ENCODE results near the gene FCHO1.
"Not testable (repeated sequence)": the region's sequence is repeated elsewhere in the genome, so short reads cannot be mapped to it uniquely, and the experiment has no call there.

FCHO1 gene

DNA sequence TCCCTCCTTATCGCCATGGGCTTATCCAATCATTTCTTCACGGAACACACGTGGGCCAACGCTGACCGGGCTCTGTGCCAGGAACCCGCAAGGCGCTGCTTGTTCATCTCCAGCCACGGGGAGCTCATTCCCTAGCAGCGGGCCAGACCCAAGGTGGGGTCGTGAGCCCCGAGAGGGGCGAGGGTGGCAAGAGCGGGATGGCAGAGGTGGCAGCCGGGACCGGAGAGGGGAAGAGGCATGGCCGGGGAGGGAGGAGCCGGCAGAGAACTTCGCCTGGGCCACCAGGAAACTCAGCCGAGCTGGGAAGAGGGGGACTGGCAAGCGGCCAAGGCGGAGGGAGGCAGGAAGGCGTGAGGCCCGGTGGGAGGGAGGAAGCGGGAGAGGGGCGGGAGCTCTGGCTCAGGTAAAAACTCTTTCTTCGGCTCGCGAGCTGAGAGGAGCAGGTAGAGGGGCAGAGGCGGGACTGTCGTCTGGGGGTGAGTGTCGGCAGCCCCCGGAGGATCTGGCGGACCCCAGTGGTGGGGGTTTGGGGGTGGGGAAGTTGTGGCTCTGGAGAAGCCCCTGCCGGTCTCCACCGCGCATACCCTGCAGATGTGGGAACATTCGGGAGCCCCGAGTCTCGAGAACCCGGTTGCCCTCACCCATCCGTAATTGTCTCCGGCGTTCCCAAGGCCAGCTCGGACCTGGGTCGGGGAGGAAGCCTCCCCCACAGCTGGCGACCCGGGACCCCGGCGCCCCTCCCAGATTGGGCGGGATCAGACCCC is 43.6 kb downstream of the FCHO1 start, which contains the start of gene B3GNT3:
B3GNT3 (plus strand) TSS at position 408 of the 764 bp plus-strand sequence. CDS start 12,670 bp downstream, outside the sequence.
- DNase-seq (ENCODE audit: low read depth in 2 of 2), result no peak

DNA sequence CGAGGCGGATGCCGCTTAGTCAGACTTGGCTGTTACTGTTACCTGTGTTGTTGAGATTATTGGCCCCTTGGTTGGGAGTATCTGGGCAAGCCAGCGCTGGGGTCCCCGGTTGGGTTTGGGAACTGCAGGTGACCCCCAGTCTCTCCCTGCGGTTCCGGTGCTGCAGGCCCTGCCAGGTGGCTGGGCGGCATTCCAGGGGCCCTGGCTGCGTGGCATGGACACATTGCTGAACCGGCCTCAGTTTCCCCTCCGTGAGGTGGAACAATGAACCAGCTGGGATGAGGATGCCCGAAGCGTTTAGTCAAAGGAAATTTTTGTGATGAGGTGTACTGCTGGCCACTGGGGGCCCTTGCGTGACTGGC is 44.2 kb downstream of the FCHO1 start:
- DNase-seq (ENCODE audit: low read depth in 2 of 2), result no peak

DNA sequence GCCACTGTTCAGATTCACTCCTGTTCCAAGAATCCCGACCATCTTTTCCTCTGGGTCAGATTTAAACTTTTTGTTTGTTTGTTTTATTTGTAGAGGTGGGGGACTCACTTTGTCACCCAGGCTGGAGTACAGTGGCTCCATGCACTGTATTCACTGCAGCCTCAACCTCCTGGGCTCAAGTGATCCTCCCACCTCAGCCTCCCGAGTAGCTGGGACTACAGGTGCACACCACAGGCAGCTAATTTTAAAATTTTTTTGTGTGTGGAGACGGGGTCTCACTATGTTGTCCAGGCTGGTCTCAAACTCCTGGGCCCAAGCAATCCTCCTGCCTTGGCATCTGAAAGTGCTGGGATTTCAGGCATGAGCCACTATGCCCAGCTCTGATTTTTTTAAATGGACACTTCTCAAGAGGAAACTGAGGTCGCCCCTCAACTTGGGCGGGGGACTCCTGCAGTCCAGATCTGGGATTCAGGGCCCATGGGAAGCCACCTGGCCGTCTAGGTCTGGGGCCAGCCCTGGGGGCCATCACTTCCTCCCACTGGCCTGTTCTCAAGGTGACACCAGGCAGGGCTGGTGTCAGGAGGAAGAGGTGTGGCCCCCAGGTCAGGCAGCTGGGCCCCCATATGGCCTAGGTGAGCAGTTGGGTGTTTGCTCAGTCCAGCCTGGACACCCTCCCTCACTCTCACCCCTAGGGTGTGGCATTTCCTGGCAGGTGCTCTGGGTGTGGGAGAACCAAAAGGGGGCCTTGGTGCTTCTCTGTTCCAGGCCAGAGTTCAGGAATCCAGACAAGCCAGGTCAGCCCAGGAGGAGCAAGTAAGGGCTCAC is 44.9 kb downstream of the FCHO1 start:
- DNase-seq (ENCODE audit: low read depth in 2 of 2), result no peak

DNA sequence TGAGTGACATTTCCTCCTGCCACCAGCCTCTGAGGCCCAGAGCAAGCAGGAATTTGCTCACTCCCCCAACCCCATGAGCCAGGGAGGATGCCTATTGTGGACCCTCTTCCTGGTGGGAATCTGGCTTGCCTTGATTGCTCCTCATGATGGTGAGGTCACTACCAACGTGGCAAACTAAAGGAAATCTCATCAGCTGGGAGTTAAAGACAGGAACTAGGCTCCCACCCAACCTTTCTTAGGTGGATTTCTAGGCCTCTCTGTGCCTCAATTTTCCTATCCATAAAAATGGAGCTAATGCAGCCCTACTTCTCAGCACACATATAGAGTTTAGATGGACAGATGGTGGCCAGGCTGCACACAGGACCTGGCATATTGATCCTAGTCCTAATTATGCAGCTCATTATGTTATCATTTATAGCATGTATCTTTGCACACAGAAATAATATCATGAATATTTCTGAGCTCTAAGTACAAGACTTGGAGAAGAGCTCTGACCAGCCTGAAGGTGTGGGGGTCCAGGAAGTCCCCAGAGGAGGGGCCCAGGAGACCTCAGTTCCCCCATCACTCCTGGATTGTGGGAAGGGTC is 45.7 kb downstream of the FCHO1 start:
- DNase-seq (ENCODE audit: low read depth in 2 of 2), result no peak

DNA sequence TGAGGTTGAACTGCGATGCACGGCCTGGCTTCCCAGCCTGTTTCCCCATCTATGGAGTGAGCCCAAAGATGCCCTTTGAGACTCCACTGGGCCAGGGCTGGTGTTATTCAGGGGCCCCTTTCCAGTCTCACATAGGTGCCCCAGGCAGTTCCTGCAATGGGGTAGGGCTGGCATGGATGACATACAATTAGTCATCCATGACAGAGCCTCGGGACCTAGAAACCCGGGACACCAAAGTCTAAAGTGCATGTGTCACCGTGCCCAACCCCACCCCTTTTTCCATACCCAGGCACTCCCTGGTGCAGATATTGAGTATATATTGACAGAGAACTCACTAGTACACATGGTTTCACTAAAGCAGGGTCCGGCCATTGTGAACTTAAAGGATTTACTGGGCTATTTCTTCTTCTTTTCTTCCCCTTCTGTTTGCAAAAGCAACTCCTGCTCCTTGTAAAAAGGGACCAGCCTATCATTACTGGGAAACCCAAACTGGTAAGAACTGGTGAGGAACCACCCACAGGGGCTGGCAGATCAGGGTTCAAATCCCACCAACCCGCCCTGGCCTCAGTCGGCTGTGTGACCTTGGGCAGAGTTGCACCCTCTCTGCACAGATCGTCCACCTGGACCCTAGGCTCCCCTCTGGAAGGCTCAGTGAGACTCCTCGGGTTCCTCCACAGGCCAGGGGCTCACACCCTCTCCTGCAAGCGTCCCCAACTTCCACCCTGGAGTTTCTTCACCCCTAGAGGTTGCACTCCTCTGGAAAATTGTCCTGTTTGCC is 46.3 kb downstream of the FCHO1 start:
- DNase-seq (ENCODE audit: low read depth in 2 of 2), result peak; percentile 41 to 60

DNA sequence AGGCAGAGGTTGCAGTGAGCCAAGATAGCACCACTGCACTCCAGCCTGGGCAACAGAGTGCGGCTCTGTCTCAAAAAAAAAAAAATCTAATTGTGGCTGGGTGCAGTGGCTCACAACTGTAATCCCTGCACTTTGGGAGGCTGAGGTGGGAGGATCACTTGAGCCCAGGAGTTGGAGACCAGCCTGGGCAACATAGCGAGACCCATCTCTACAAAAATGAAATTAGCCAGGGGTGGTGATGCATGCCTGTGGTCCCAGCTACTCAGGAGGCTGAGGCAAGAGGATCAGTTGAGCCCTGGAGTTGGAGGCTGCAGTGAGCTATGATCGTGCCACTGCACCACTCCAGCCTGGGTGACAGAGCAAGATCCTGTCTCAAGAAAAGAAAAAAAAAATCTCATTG is 47.3 kb downstream of the FCHO1 start:
- not testable (repeated sequence) for DNase-seq (ENCODE audit: low read depth in 2 of 2)

DNA sequence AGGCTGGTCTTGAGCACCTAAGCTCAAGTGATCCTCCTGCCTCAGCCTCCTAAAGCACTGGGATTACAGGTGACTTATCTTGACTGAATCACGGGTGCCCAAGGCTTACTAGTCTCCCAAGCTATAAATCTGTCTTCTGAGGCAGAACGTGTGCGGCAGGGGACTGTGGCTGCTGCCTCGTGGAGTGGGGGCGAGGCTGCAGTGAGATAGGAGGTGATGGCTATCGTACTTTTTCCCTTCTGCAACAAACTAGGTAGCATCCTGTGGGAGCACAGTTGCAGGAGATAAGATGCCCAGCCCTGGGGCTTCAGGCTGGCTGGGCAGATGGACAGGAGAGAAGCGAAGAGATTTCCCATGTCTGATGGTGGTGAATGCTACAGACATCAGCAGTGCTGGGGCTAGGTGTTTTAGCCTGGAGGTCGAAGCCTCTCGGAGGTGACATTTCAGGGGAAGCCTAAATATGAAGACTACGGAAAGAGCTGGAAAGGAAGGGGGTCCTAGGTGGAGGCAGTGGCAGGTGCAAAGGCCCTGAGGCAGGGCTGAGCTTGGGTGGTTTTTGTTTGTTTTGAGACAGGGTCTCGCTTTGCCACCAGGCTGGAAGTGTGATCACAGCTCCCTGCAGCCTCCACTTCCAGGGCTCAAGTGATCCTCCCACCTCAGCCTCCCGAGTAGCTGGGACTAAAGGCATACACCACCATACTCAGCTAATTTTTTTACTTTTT is 51.0 kb downstream of the FCHO1 start:
- DNase-seq (ENCODE audit: low read depth in 2 of 2), result no peak

DNA sequence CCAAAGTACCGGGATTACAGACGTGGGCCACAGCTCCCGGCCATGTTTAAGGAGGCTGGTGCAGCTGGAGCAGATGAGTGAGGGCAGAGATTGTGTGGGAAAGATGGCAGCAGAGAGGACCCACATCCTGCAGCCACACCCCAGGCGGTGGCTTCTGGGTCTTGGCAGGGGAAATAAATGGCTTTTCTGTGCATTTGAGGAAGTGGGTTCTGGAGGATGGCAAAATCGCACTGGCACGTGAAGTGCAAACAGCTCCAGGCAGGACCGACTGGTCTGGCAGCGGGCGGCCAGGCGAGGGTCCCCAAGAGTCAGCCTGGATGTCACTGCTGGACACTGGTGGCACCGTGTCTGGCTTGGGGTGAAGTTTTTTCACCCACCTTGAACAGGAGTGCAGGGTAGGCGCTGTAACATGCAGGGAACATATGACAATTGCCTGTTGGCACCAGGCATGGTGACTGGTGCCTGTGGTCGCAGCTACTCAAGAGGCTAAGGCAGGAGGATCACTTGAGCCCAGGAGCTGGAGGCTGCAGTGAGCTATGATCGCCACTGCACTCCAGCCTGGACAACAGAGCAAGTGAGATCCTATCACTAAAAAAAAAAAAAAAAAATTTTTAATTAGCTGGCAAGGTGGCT is 52.1 kb downstream of the FCHO1 start:
- no peak for DNase-seq (ENCODE audit: low read depth in 2 of 2)

DNA sequence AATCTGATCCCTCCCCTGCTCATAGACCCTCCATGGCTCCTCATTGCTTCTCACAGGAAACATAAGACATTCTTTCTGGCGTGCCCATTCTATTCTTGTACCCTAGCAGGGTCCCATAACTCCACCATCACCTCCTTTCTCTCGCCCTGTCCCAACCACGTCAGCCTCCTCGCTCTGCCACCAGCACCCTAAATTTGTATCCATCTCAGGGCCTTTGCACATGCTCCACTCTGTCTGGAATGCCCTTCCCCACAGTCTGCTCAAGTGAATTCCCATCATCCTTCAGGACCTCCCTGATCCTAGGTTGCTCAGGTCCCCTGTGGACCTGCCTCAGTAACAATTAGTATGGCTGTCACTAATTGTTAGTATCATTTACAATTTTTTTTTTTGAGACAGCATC is 54.1 kb downstream of the FCHO1 start:
- no peak for DNase-seq (ENCODE audit: low read depth in 2 of 2)

DNA sequence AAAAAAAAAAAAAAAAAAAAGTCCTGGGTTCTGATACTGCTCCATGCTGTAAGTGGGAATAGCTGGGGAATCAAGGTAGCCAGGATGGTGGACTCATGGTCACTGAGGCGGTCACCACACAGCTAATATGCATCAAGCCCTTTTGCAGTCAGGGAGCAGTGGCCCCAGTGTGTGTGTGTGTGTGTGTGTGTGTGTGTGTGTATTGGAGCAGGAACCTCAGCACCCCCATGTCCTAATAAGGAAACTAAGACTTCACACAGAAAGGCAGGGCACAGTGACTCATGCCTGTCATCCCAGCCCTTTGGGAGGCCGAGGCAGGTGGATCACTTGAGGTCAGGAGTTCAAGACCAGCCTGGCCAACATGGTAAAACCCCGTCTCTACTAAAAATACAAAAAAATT is 55.7 kb downstream of the FCHO1 start:
- no peak for DNase-seq (ENCODE audit: low read depth in 2 of 2)

DNA sequence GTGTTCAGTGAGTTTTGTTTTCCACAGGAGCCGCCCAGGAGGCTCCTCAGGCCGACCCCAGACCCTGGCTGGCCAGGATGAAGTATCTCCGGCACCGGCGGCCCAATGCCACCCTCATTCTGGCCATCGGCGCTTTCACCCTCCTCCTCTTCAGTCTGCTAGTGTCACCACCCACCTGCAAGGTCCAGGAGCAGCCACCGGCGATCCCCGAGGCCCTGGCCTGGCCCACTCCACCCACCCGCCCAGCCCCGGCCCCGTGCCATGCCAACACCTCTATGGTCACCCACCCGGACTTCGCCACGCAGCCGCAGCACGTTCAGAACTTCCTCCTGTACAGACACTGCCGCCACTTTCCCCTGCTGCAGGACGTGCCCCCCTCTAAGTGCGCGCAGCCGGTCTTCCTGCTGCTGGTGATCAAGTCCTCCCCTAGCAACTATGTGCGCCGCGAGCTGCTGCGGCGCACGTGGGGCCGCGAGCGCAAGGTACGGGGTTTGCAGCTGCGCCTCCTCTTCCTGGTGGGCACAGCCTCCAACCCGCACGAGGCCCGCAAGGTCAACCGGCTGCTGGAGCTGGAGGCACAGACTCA is 56.5 kb downstream of the FCHO1 start:
- DNase-seq (ENCODE audit: low read depth in 2 of 2), result no peak

DNA sequence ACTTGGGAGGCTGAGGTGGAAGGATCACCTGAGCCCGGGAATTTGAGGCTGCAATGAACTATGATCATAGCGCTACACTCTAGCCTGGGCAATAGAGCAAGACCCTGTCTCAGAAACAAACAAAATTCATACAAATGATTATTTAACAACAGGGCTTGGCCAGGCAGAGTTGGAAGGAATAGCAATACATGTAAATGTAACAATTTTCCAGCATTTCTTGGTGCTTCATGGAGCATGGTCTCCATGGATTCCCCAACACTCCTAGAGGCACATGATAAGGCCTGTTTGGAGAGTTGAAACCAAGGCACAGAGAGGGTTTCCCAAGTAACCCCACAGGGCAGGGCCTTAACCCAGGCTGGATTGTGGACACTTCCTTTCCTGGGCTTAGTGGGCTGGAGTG is 59.8 kb downstream of the FCHO1 start:
- DNase-seq (ENCODE audit: low read depth in 2 of 2), result no peak

DNA sequence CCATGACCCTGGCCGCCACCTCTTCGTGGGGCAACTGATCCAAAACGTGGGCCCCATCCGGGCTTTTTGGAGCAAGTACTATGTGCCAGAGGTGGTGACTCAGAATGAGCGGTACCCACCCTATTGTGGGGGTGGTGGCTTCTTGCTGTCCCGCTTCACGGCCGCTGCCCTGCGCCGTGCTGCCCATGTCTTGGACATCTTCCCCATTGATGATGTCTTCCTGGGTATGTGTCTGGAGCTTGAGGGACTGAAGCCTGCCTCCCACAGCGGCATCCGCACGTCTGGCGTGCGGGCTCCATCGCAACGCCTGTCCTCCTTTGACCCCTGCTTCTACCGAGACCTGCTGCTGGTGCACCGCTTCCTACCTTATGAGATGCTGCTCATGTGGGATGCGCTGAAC is 60.4 kb downstream of the FCHO1 start:
- DNase-seq (ENCODE audit: low read depth in 2 of 2), result no peak

DNA sequence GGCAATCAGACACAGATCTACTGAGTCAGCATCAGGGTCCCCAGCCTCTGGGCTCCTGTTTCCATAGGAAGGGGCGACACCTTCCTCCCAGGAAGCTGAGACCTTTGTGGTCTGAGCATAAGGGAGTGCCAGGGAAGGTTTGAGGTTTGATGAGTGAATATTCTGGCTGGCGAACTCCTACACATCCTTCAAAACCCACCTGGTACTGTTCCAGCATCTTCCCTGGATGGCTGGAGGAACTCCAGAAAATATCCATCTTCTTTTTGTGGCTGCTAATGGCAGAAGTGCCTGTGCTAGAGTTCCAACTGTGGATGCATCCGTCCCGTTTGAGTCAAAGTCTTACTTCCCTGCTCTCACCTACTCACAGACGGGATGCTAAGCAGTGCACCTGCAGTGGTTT is 60.8 kb downstream of the FCHO1 start:
- no peak for DNase-seq (ENCODE audit: low read depth in 2 of 2)

DNA sequence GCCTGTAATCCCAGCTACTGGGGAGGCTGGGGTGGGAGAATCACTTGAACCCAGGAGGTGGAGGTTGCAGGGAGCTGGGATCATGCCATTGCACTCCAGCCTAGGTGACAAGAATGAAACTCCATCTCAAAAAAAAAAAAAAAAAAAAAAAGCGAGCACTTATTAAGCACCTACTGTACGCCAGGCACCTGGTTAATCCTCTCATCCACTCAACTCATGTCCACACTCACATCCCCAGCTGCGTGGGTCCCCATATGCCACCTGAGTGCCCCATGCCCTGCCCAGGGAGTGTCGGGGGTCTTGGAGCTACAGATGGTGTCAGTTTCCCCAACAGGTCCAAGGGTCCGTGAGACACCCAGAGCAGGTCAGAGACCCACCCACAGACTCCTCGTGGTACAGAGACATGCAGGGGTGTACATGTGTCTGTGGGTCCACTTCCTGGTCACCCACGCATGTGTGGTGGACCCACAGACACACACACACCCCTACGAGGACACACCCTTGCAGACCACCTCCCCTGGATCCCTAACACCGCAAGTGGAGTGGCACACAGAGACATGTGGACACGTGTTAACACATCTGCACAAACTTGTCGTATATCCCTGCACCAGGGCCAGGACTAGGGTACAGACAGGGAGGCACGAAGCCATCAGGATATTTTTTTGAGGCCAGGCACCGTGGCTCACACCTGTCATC is 66.5 kb downstream of the FCHO1 start:
- no peak for DNase-seq (ENCODE audit: low read depth in 2 of 2)

DNA sequence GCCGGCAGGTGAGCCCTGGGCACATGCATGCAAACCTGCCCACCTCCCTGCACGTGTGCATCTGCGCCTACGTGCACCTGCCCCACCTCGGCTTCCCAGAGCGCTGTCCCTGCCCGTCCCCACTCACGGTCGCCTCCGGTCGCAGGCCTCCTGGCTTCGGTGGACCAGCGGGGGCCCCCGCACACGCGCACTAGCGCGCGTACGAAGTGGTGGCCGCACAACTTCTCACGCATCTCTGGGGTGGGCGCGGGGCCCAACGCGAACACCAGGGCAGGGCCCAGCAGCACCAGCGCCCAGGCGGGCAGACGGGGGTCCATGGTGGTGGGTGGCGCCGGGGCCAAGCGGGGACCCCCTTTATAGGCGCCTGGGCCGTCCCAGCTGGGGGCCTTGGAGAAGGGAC is 69.9 kb downstream of the FCHO1 start, which contains the start of gene INSL3:
INSL3 (minus strand) TSS at position 330 of the 400 bp plus-strand sequence; CDS start at position 317, 13 bp downstream.
- DNase-seq (ENCODE audit: low read depth in 2 of 2), result no peak

DNA sequence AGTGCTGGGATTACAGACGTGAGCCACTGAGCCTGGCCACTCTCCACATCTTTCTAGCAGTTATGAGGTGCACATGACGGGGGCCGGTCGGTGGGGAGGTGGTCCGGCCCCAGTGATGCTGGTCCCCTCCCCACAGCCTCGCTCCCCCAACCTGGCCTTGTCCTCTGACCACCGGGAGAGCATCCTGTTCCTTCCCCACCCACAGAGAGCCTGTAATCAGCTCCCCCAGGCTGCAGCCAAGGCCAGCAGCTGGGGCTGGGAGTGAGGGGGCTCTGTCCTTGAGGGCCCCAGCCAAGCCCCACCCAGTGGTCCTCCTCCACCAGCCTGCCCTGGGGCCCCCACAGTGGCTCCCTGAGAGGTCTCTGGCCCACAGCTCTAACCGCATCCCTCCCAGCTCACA is 73.1 kb downstream of the FCHO1 start:
- no peak for DNase-seq (ENCODE audit: low read depth in 2 of 2)

DNA sequence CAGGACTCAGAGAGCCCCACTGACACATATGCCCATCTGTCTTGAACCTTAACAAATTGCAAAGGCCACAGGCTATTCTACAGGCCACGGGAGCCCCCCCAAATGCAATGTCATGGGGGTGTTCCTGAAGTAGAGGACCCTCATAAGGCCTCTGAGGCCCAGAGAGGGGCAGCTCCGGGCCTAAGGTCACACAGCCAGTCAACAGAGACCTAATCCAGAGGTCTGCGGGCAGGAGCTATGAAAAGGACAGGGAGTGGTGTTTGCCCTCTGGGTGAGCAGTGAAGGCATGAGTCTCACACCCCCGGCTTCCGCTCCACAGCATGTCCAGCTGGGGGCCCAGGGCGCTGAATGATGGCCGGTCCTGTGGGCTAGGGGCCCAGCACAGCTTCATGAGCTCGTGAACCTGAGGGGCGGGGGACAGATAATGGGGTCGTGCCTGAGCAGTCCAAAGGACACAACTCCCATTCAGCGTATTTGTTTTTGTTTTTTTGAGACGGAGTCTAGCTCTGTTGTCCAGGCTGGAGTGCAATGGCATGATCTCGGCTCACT is 75.3 kb downstream of the FCHO1 start:
- DNase-seq (ENCODE audit: low read depth in 2 of 2), result no peak

DNA sequence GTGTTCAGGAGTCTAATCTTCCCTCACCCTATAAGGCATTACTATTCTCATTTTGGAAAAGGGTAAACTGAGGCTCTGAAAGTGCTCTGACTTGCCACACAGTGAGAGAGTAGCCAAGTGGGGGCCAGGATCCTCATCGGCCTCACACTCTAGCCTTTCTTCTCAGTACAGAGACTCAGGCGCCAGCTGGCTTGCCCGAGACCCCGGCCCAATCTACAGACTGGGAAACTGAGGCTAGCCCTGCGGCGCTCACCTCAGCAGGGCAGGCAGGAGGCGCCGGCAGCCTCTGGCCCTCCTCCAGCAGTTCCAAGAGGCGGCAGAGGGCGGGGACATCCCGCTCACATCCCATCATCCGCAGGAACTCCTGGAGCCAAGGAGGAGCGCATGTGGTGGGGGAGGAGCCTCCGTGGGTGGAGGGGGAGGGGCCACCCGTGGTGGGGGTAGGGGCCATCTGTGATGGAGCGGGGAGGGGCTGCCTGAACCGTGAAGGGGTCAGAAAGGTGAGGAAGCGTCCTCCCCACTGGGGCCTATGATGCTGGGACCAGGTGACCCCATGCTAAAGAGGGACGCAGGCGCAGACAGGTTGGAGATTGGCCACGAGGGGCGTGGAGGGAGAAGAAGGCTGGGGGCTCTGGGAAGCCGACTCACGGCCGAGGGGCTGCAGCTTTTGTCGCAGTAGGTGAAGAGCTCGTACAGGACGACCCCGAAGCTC is 78.7 kb downstream of the FCHO1 start:
- DNase-seq (ENCODE audit: low read depth in 2 of 2), result no peak

Measured in stimulated activated CD4-positive, alpha-beta T cell treated with anti-CD3 and anti-CD28 coated beads, Interleukin-4, amount 100 ng/mL, for 48 hours (primary cell).